Stimulated activated naive B cell treated with anti-CD40 and anti-IgM and Interleukin-4, amounts not matched to agents 10 μg/mL and 1 μg/mL and 100 μg/mL, for 72 hours (primary cell): Measurements from ENCODE around the gene YAP1.

Experiments used
- ATAC-seq, 2 donors: fragments of 150-1000 bp; cut with Tn5 transposase; replicated peaks; 2 replicates each; pipeline ENCODE4 v1.10.0; 2021; ENCODE audit warnings: moderate library complexity in 1 of 2
- DNase-seq: peaks from one replicate; pipeline ENCODE4 v3.0.0; 2021
- H3K27ac Mint-ChIP-seq: one replicate; pipeline ENCODE4 v1.8.0; 2022; ENCODE audit warnings: mild to moderate bottlenecking, mixed read lengths
- H3K27me3 Mint-ChIP-seq, 2 donors: one replicate each; pipeline ENCODE4 v1.8.0; 2022; ENCODE audit warnings: mixed read lengths in 2 of 2
- H3K36me3 Mint-ChIP-seq, 2 donors: one replicate each; pipeline ENCODE4 v1.8.0; 2022; ENCODE audit warnings: mixed read lengths in 2 of 2, mild to moderate bottlenecking in 1 of 2
- H3K4me1 Mint-ChIP-seq, 2 donors: one replicate each; pipeline ENCODE4 v1.8.0; 2022; ENCODE audit warnings: mixed read lengths in 2 of 2, mild to moderate bottlenecking in 1 of 2
- H3K4me3 Mint-ChIP-seq, 2 donors: one replicate each; pipeline ENCODE4 v1.8.0; 2022; ENCODE audit warnings: mild to moderate bottlenecking in 2 of 2, mixed read lengths in 2 of 2, moderate library complexity in 1 of 2
- H3K9me3 Mint-ChIP-seq, 2 donors: one replicate each; pipeline ENCODE4 v1.8.0; 2022; ENCODE audit warnings: mixed read lengths in 2 of 2, mild to moderate bottlenecking in 1 of 2

The YAP1 gene

GRCh38 chr11:102216433-102217075, 106.3 kb downstream of the YAP1 start:
- H3K27ac Mint-ChIP-seq = no peak overlapping the region
- no peak for ATAC-seq
- no peak overlapping the region for H3K4me3 Mint-ChIP-seq
- H3K36me3 Mint-ChIP-seq = no peaks in the 10 kb centered on the region
- H3K4me1 Mint-ChIP-seq = no peaks in the 10 kb centered on the region
- H3K9me3 Mint-ChIP-seq = no peaks in the 10 kb centered on the region
- peaks cover 26 to 40% of the 10 kb centered on the region in 2 donors for H3K27me3 Mint-ChIP-seq
- no peak for DNase-seq

- Mint-ChIP-seq H3K4me3 (no peak overlapping the region), H3K27me3 (peaks cover 16 to 23% of the 10 kb centered on the region in 2 donors), H3K4me1 (no peaks in the 10 kb centered on the region), H3K36me3 (no peaks in the 10 kb centered on the region), H3K9me3 (no peaks in the 10 kb centered on the region), H3K27ac (no peak overlapping the region)
- DNase-seq (no peak), ATAC-seq (no peak)
Observed at GRCh38 chr11:102220728-102221467, 110.7 kb downstream of the YAP1 start.

- Mint-ChIP-seq H3K4me1 (no peaks in the 10 kb centered on the region), H3K36me3 (no peaks in the 10 kb centered on the region), H3K9me3 (no peaks in the 10 kb centered on the region), H3K27me3 (peaks cover 19% of the 10 kb centered on the region in 2 donors), H3K4me3 (no peak overlapping the region), H3K27ac (no peak overlapping the region)
- DNase-seq (no peak), ATAC-seq (no peak)
Observed at GRCh38 chr11:102223859-102224258, 113.6 kb downstream of the YAP1 start.

- Mint-ChIP-seq H3K36me3 (no peaks in the 10 kb centered on the region), H3K9me3 (no peaks in the 10 kb centered on the region), H3K27me3 (peaks cover 11 to 14% of the 10 kb centered on the region in 2 donors), H3K27ac (no peak overlapping the region), H3K4me3 (no peak overlapping the region), H3K4me1 (no peaks in the 10 kb centered on the region)
- ATAC-seq (no peak), DNase-seq (no peak)
Observed at GRCh38 chr11:102225689-102226568, 115.7 kb downstream of the YAP1 start.

GRCh38 chr11:102226702-102227490, 116.6 kb downstream of the YAP1 start:
- no peak for ATAC-seq
- no peak for DNase-seq
- Mint-ChIP-seq H3K36me3 (no peaks in the 10 kb centered on the region), H3K9me3 (no peaks in the 10 kb centered on the region), H3K27me3 (peaks cover 18 to 20% of the 10 kb centered on the region in 2 donors), H3K4me3 (no peak overlapping the region), H3K27ac (no peak overlapping the region), H3K4me1 (no peaks in the 10 kb centered on the region)

GRCh38 chr11:102229510-102230123, 119.4 kb downstream of the YAP1 start:
- peaks cover 22 to 23% of the 10 kb centered on the region in 2 donors for H3K27me3 Mint-ChIP-seq
- H3K27ac Mint-ChIP-seq = no peak overlapping the region
- no peaks in the 10 kb centered on the region for H3K4me1 Mint-ChIP-seq
- H3K9me3 Mint-ChIP-seq = no peaks in the 10 kb centered on the region
- ATAC-seq (no peak), DNase-seq (no peak)
- no peak overlapping the region for H3K4me3 Mint-ChIP-seq
- H3K36me3 Mint-ChIP-seq = no peaks in the 10 kb centered on the region

- no peaks in the 10 kb centered on the region for H3K9me3 Mint-ChIP-seq
- H3K36me3 Mint-ChIP-seq = no peaks in the 10 kb centered on the region
- H3K27ac Mint-ChIP-seq = no peak overlapping the region
- no peaks in the 10 kb centered on the region for H3K4me1 Mint-ChIP-seq
- DNase-seq (no peak), ATAC-seq (no peak)
- H3K27me3 Mint-ChIP-seq = peaks cover 22 to 23% of the 10 kb centered on the region in 2 donors
- no peak overlapping the region for H3K4me3 Mint-ChIP-seq
Observed at GRCh38 chr11:102230186-102230585, 119.9 kb downstream of the YAP1 start.

- Mint-ChIP-seq H3K4me1 (no peaks in the 10 kb centered on the region), H3K27me3 (peaks cover 22 to 23% of the 10 kb centered on the region in 2 donors), H3K27ac (no peak overlapping the region), H3K4me3 (no peak overlapping the region), H3K9me3 (no peaks in the 10 kb centered on the region), H3K36me3 (no peaks in the 10 kb centered on the region)
- no peak for DNase-seq
- ATAC-seq = no peak
Observed at GRCh38 chr11:102230911-102231310, 120.7 kb downstream of the YAP1 start.

- Mint-ChIP-seq H3K27me3 (peaks cover 26 to 33% of the 10 kb centered on the region in 2 donors), H3K36me3 (no peaks in the 10 kb centered on the region), H3K9me3 (no peaks in the 10 kb centered on the region), H3K27ac (no peak overlapping the region), H3K4me1 (peaks cover 0 to 8% of the 10 kb centered on the region in 2 donors), H3K4me3 (no peak overlapping the region)
- ATAC-seq = no peak
- no peak for DNase-seq
Observed at GRCh38 chr11:102234779-102235439, 124.7 kb downstream of the YAP1 start.

- peaks cover 4 to 8% of the 10 kb centered on the region in 2 donors for H3K4me1 Mint-ChIP-seq
- no peak overlapping the region for H3K4me3 Mint-ChIP-seq
- no peak for ATAC-seq
- peaks cover 22 to 25% of the 10 kb centered on the region in 2 donors for H3K27me3 Mint-ChIP-seq
- H3K27ac Mint-ChIP-seq = no peak overlapping the region
- peaks cover 0 to 4% of the 10 kb centered on the region in 2 donors for H3K36me3 Mint-ChIP-seq
- no peak for DNase-seq
- H3K9me3 Mint-ChIP-seq = peaks cover 0 to 5% of the 10 kb centered on the region in 2 donors
Observed at GRCh38 chr11:102237096-102237735, 127.0 kb downstream of the YAP1 start.

- peaks cover 0 to 5% of the 10 kb centered on the region in 2 donors for H3K9me3 Mint-ChIP-seq
- DNase-seq = no peak
- no peak overlapping the region for H3K27ac Mint-ChIP-seq
Observed at GRCh38 chr11:102238391-102238821, 128.2 kb downstream of the YAP1 start.

GRCh38 chr11:102239448-102239847, 129.2 kb downstream of the YAP1 start:
- Mint-ChIP-seq H3K27me3 (peaks cover 18 to 30% of the 10 kb centered on the region in 2 donors), H3K4me1 (peaks cover 4 to 8% of the 10 kb centered on the region in 2 donors), H3K27ac (no peak overlapping the region), H3K36me3 (peaks cover 0 to 4% of the 10 kb centered on the region in 2 donors), H3K9me3 (peaks cover 0 to 5% of the 10 kb centered on the region in 2 donors), H3K4me3 (no peak overlapping the region)
- ATAC-seq (no peak), DNase-seq (no peak)

More at GRCh38 chr11:102238391-102238821, 128.2 kb downstream of the YAP1 start:
- no peak for ATAC-seq
- Mint-ChIP-seq H3K4me3 (no peak overlapping the region), H3K27me3 (peaks cover 18 to 30% of the 10 kb centered on the region in 2 donors), H3K36me3 (peaks cover 0 to 4% of the 10 kb centered on the region in 2 donors), H3K4me1 (peaks cover 4 to 8% of the 10 kb centered on the region in 2 donors)
